CD8-positive, alpha-beta memory T cell (primary cell): ENCODE data around the gene OR2V2. TPM values are rescaled to one million over a fixed set of nuclear protein-coding genes. Genes with fewer than 3 reads are reported as not detected.
"Not testable (repeated sequence)": the region's sequence is repeated elsewhere in the genome, so short reads cannot be mapped to it uniquely, and the experiment has no call there.

ENCODE experiments used
- CTCF ChIA-PET: fragments of 350-600 bp; sonication (Branson Sonifier 250); formaldehyde crosslinking; loops from one replicate; lab custom pipeline; 2021; ENCODE audit warnings: antibody characterized with exemption; lab: Charles Lee
- POLR2A ChIA-PET: fragments of 350-600 bp; sonication (Branson Sonifier 250); formaldehyde crosslinking; loops from one replicate; lab custom pipeline; 2021; ENCODE audit warnings: antibody characterized with exemption; lab: Charles Lee
- DNase-seq, 5 donors: peaks; one replicate each; pipeline versions ENCODE4 v3.0.0 to v3.0.0-alpha.2; 2020 to 2022; ENCODE audit warnings: mixed read lengths in 1 of 5
- H3K27ac ChIP-seq: one replicate; pipeline ENCODE4 v1.7.0; 2013; ENCODE audit warnings: low read depth, mild to moderate bottlenecking, low read length, moderate library complexity
- H3K27me3 ChIP-seq: 2 replicates; pipeline ENCODE4 v1.7.0; 2013; ENCODE audit warnings: low read length, mild to moderate bottlenecking; ENCODE audit not compliant: insufficient read depth, poor library complexity, severe bottlenecking
- H3K36me3 ChIP-seq: 2 replicates; pipeline ENCODE4 v1.7.0; 2013; ENCODE audit warnings: mild to moderate bottlenecking, low read length, moderate library complexity; ENCODE audit not compliant: insufficient read depth
- H3K4me1 ChIP-seq: 2 replicates; pipeline ENCODE4 v1.7.0; 2013; ENCODE audit warnings: mild to moderate bottlenecking, low read length, moderate library complexity; ENCODE audit not compliant: insufficient read depth
- H3K4me3 ChIP-seq: 2 replicates; pipeline ENCODE4 v1.7.0; 2013; ENCODE audit warnings: mild to moderate bottlenecking, low read length
- H3K9me3 ChIP-seq: 2 replicates; pipeline ENCODE4 v1.7.0; 2013; ENCODE audit warnings: mild to moderate bottlenecking, low read length
- H3K27ac Mint-ChIP-seq, 8 donors: one replicate each; pipeline ENCODE4 v1.8.0; 2020 to 2021; ENCODE audit warnings: mixed read lengths in 8 of 8, mild to moderate bottlenecking in 6 of 8, inconsistent platforms in 3 of 8, moderate library complexity in 3 of 8
- H3K27me3 Mint-ChIP-seq, 2 donors: one replicate each; pipeline ENCODE4 v1.8.0; 2020 to 2021; ENCODE audit warnings: mixed read lengths in 2 of 2, mild to moderate bottlenecking in 1 of 2, moderate library complexity in 1 of 2
- H3K36me3 Mint-ChIP-seq, 3 donors: one replicate each; pipeline ENCODE4 v1.8.0; 2020 to 2021; ENCODE audit warnings: mixed read lengths in 3 of 3, inconsistent platforms in 1 of 3, mild to moderate bottlenecking in 1 of 3
- H3K4me1 Mint-ChIP-seq, 3 donors: one replicate each; pipeline ENCODE4 v1.8.0; 2020 to 2021; ENCODE audit warnings: mixed read lengths in 3 of 3, inconsistent platforms in 1 of 3, mild to moderate bottlenecking in 1 of 3
- H3K4me3 Mint-ChIP-seq, 7 donors: one replicate each; pipeline ENCODE4 v1.8.0; 2020 to 2021; ENCODE audit warnings: mixed read lengths in 7 of 7, mild to moderate bottlenecking in 6 of 7, moderate library complexity in 4 of 7, inconsistent platforms in 2 of 7
- H3K9me3 Mint-ChIP-seq, 5 donors: one replicate each; pipeline ENCODE4 v1.8.0; 2020 to 2022; ENCODE audit warnings: mixed read lengths in 5 of 5, mild to moderate bottlenecking in 3 of 5, moderate library complexity in 2 of 5, inconsistent platforms in 1 of 5
- polyA plus RNA-seq: library from polyadenylated mRNA; unstranded; fragments of 300-500 nt; fragmentation: Illumina TruSeq; gene quantifications from one replicate; pipeline ENCODE4 v1.2.3, GENCODE V29; 2021
- total RNA-seq, 2 experiments: library from RNA; stranded (reverse); gene quantifications; one replicate each; pipeline ENCODE4 v1.2.3, GENCODE V29; 2021

The OR2V2 gene
- total and polyA plus RNA-seq, 3 experiments from 2014 or later, result not detected

DNA sequence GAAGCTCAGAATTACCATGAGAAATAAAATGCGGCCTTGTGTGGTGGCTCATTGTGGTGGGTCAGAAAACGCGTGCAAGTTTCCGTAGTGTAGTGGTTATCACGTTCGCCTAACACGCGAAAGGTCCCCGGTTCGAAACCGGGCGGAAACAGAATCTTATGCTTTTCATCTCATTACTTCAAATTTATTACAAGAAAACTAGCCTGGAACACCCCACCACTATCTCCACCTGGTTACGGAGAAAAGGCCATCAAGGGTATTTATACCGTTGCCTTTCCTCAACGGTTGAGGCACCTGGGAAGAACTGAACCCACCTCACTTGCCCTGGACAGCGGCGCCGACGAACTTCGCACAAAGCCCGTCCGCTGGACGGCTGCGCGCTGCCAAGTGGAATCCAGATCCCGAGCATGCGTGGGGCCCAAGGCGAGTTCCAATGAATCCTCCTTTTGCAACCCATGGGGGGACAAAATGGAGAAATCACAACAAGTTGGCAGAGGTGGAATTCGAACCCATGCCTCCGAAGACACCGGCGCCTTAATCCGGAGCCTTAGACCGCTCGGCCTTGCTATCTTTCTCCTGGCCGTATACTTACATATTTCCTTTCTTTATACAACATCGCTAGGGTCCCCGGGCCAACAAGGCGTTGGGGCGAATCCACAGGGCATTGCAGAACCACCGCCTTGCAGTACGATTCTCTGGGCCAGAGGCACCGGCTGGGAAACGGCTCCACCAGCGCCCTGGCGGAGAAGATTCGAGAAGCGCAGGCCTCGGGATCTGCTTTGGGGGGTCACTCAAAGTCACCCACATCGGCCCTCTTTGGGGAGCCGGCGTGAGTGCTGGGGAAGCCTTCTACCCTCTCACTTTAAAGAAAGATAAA, 16.9 kb downstream of the OR2V2 start:
- H3K27ac ChIP-seq, result no peak overlapping the region
- H3K4me3 Mint-ChIP-seq, result peak overlapping the region in 4 of 7 donors; percentile 38 to 79 (median 54)
- peaks cover 14 to 49% (median 38%) of the 10 kb centered on the region in 3 donors for H3K4me1 Mint-ChIP-seq
- CTCF ChIA-PET, result no interaction called here
- peaks cover 47 to 57% of the 10 kb centered on the region in 2 donors for H3K27me3 Mint-ChIP-seq
- H3K9me3 ChIP-seq, result no peaks in the 10 kb centered on the region
- H3K27ac Mint-ChIP-seq, result peak overlapping the region in 6 of 8 donors; percentile 14 to 98 (median 92)
- H3K36me3 ChIP-seq, result no peaks in the 10 kb centered on the region
- H3K27me3 ChIP-seq, result no peaks in the 10 kb centered on the region
- H3K4me1 ChIP-seq, result peaks cover 23% of the 10 kb centered on the region
- H3K9me3 Mint-ChIP-seq, result peaks cover 0 to 2% (median 0%) of the 10 kb centered on the region in 5 donors
- POLR2A ChIA-PET, result interaction anchor here (0.6 kb wide), 1 partner anchor 86 kb away, joined by 3 read pairs; no protein-coding TSS in a partner anchor
- H3K4me3 ChIP-seq, result no peak overlapping the region
- no peaks in the 10 kb centered on the region for H3K36me3 Mint-ChIP-seq
- no peak for DNase-seq

DNA sequence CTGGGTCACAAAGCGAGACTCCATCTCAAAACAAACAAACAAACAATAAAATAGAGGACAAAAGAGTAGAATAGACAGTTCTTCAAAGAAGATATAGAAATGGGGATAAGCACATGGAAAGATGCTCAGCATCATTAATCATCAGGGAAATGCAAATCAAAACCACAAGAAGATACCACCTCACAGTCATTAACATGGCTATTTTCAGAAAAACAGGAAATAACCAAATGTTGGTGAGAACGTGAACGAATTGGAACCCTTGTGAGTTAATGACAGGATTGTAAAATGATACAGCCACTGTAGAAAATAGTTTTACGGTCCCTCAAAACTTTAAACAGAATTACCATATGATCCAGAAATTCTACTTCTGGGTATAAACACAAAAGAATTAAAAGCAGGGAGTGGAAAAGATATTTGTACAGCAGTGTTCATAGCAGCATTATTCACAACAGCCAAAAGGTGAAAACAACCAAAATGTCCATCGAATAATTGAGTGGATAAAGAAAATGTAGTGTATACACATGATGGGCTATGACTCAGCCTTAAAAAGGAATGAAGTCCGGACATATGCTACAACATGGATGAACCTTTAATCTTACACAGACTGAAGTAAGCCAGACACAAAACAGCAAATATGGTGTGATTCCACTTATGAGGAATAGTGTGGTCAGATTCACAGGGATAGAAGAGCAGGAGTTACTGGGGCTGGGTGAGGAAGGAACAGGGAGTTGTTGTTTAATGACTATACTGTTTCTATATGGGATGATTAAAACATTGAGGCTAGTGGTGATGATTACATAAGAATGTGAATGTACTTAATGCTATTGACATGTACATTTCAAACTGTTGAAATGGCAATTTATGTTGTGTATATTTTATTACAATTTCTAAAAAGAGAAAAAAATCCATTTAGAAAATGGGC, 19.7 kb downstream of the OR2V2 start:
- Mint-ChIP-seq H3K4me3 (peak overlapping the region in 1 of 7 donors; percentile 9), H3K9me3 (peaks cover 0 to 5% (median 0%) of the 10 kb centered on the region in 5 donors), H3K4me1 (peaks cover 12 to 47% (median 41%) of the 10 kb centered on the region in 3 donors), H3K27me3 (peaks cover 66 to 79% of the 10 kb centered on the region in 2 donors), H3K36me3 (no peaks in the 10 kb centered on the region), H3K27ac (peak overlapping the region in 4 of 8 donors; percentile 2 to 90 (median 21))
- Histone ChIP-seq H3K9me3 (no peaks in the 10 kb centered on the region), H3K36me3 (no peaks in the 10 kb centered on the region), H3K27ac (no peak overlapping the region), H3K27me3 (peaks cover 7% of the 10 kb centered on the region), H3K4me3 (no peak overlapping the region), H3K4me1 (peaks cover 13% of the 10 kb centered on the region)
- no peak for DNase-seq
- ChIA-PET CTCF (interaction anchor here (1.3 to 1.5 kb wide), 3 partner anchors 18 to 38 kb away, joined by 3 to 4 read pairs (median 3); partner anchors contain the start of gene TRIM7), POLR2A (no interaction called here)

DNA sequence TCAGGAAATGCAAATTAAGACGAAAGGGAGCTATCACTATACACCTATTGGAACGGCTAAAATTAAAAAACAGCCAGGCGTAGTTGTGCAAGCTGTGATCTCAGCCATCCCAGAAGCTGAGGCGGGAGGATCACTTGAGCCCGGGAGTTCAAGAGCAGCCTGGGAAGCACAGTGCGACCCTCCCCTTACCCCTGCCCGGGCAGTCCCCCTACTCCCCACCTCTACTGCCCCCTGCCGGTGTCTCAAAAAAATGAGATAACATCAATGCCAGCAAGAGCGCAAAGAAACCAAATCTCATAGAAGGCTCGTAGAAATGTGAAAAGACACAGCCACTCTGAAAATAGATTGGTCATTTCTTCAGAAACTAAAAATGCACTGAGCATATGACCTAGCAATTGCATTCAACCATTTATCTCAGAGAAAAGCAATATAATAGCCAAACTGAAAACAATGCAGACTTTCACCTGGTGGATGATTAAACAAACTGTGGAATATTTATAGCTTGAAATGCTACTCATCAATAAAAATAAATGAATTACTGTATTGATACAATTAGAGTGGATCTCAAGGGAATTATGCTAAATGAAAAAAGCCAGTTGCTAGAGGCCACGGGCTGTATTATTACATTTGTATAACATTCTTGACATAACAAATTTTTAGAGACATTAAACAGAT, 20.6 kb downstream of the OR2V2 start:
- Mint-ChIP-seq H3K27me3 (peaks cover 68 to 88% of the 10 kb centered on the region in 2 donors), H3K36me3 (no peaks in the 10 kb centered on the region), H3K4me3 (peak overlapping the region in 1 of 7 donors; percentile 35), H3K9me3 (peaks cover 0 to 5% (median 0%) of the 10 kb centered on the region in 5 donors), H3K27ac (peak overlapping the region in 3 of 8 donors; percentile 19 to 90 (median 45)), H3K4me1 (peaks cover 12 to 53% (median 46%) of the 10 kb centered on the region in 3 donors)
- Histone ChIP-seq H3K4me1 (peaks cover 17% of the 10 kb centered on the region), H3K4me3 (no peak overlapping the region), H3K27me3 (peaks cover 9% of the 10 kb centered on the region), H3K9me3 (no peaks in the 10 kb centered on the region), H3K36me3 (no peaks in the 10 kb centered on the region), H3K27ac (no peak overlapping the region)
- no peak for DNase-seq
- POLR2A ChIA-PET, result interaction anchor here (1.0 kb wide), 1 partner anchor 21 kb away, joined by 4 read pairs; no protein-coding TSS in a partner anchor
- CTCF ChIA-PET, result interaction anchor here (0.8 to 1.8 kb wide), 5 partner anchors 8 to 93 kb away, joined by 3 to 8 read pairs (median 3); partner anchors contain the start of genes TRIM52 and TRIM7

DNA sequence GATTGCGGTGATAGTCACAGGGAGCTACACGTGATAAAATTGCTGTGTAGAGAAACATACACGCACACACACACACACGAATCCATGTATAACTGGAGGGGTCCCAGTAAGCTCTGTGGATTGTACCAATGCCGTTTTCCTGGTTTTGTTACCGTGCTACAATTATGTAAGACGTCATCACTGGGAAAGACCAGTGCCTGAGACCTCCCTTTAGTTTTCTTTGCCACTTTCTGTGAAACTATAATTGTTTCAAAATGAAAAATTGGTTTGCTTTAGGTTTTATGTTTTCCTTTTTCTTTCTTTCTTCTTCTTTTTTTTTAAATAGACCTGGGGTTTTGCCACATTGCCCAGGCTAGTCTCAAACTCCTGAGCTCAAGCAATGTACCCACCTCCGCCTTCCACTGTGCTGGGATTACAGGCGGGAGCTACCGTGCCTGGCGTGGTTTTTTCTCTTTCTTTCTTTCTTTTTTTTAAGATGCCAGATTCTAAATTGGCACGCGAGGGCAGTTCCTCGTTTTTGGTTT, 21.3 kb downstream of the OR2V2 start:
- POLR2A ChIA-PET, result interaction anchor here (1.0 kb wide), 1 partner anchor 20 kb away, joined by 4 read pairs; no protein-coding TSS in a partner anchor
- peaks cover 14% of the 10 kb centered on the region for H3K27me3 ChIP-seq
- peaks cover 19 to 55% (median 50%) of the 10 kb centered on the region in 3 donors for H3K4me1 Mint-ChIP-seq

DNA sequence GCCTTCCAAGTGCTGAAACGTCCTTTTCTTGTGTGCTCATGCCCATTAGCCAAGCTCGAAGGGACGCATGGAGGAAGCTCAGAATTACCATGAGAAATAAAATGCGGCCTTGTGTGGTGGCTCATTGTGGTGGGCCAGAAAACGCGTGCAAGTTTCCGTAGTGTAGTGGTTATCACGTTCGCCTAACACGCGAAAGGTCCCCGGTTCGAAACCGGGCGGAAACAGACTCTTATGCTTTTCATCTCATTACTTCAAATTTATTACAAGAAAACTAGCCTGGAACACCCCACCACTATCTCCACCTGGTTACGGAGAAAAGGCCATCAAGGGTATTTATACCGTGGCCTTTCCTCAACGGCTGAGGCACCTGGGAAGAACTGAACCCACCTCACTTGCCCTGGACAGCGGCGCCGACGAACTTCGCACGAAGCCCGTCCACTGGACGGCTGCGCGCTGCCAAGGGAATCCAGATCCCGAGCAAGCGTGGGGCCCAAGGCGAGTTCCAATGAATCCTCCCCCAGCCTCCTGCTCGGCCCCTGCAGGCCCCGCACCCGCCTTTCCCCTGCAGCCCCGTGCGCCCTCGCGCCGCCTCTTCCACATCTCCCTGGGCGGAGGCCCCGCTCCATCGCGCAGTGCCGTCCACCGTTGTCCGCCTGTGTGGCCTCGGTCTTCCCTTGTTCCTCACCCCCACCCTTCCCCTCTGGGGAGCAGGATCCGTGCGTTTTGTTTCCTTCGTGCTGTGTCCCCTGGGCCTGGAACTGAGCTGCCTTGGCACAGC, 22.3 kb downstream of the OR2V2 start:
- H3K4me3 ChIP-seq, H3K9me3 ChIP-seq, H3K9me3 Mint-ChIP-seq, H3K36me3 ChIP-seq, POLR2A ChIA-PET, H3K36me3 Mint-ChIP-seq, H3K27ac ChIP-seq: not testable (repeated sequence)
- H3K27ac Mint-ChIP-seq, result peak overlapping the region in 5 of 8 donors; percentile 16 to 90 (median 65)
- peak; percentile 32 to 79 (median 61) for DNase-seq
- Histone ChIP-seq H3K4me1 (peaks cover 22% of the 10 kb centered on the region), H3K27me3 (peaks cover 19% of the 10 kb centered on the region)
- H3K27me3 Mint-ChIP-seq, result peaks cover 71 to 89% of the 10 kb centered on the region in 2 donors
- CTCF ChIA-PET, result interaction anchor here (1.5 to 2.6 kb wide), 3 partner anchors 15 to 91 kb away, joined by 3 to 8 read pairs (median 8); partner anchors contain the start of gene TRIM52
- peak overlapping the region in 5 of 7 donors; percentile 33 to 74 (median 55) for H3K4me3 Mint-ChIP-seq
- H3K4me1 Mint-ChIP-seq, result peaks cover 20 to 53% (median 48%) of the 10 kb centered on the region in 3 donors

More for the DNA sequence above, 21.3 kb downstream of the OR2V2 start:
- Mint-ChIP-seq H3K4me3 (peak overlapping the region in 2 of 7 donors; percentile 2 to 35), H3K36me3 (no peaks in the 10 kb centered on the region), H3K27ac (peak overlapping the region in 4 of 8 donors; percentile 19 to 90 (median 44)), H3K27me3 (peaks cover 73 to 91% of the 10 kb centered on the region in 2 donors), H3K9me3 (peaks cover 0 to 7% (median 0%) of the 10 kb centered on the region in 5 donors)
- H3K36me3 ChIP-seq, result no peaks in the 10 kb centered on the region
- H3K27ac ChIP-seq, result no peak overlapping the region
- no peak overlapping the region for H3K4me3 ChIP-seq
- peaks cover 22% of the 10 kb centered on the region for H3K4me1 ChIP-seq
- CTCF ChIA-PET, result interaction anchor here (0.8 to 1.8 kb wide), 5 partner anchors 9 to 92 kb away, joined by 3 to 8 read pairs (median 3); partner anchors contain the start of genes TRIM52 and TRIM7
- no peak for DNase-seq
- H3K9me3 ChIP-seq, result no peaks in the 10 kb centered on the region

DNA sequence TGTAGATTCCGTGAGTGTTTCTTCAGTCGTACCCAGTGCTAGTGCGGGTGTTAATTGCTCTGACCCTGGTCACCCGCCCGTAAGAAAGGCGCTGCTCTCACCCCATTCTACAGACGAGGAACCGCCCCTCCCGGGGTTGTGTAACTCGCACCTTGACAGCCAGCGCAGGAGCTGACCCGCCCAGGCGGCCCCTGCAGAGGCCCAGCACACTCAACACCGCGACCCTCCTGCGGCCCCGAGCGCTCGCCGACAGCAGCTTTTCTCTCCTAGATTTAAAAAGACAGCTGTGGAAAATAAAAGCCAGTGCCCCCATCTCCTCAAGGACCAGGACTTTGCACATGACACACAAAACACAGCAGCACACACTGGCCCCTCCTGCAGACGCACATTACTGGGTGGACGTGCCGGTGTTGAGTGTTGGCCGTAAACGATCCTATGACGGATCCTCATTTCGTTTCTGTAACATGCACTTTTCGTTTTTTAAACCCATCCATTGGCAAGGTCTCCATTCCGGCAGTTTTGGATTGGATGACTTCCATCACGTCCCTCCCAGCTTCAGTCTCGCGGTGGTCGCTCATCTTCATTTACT, 22.9 kb downstream of the OR2V2 start:
- H3K9me3 ChIP-seq, result no peaks in the 10 kb centered on the region
- Mint-ChIP-seq H3K4me3 (peak overlapping the region in 6 of 7 donors; percentile 41 to 74 (median 60)), H3K4me1 (peaks cover 20 to 51% (median 45%) of the 10 kb centered on the region in 3 donors), H3K27me3 (peaks cover 71 to 86% of the 10 kb centered on the region in 2 donors), H3K27ac (peak overlapping the region in 5 of 8 donors; percentile 11 to 90 (median 75)), H3K36me3 (no peaks in the 10 kb centered on the region), H3K9me3 (peaks cover 0 to 8% (median 0%) of the 10 kb centered on the region in 5 donors)
- peaks cover 19% of the 10 kb centered on the region for H3K27me3 ChIP-seq
- H3K36me3 ChIP-seq, result no peaks in the 10 kb centered on the region
- CTCF ChIA-PET, result interaction anchor here (1.5 to 2.6 kb wide), 2 partner anchors 14 to 22 kb away, joined by 3 to 8 read pairs; no protein-coding TSS in a partner anchor
- H3K27ac ChIP-seq, result no peak overlapping the region
- peaks cover 22% of the 10 kb centered on the region for H3K4me1 ChIP-seq
- DNase-seq, result no peak
- H3K4me3 ChIP-seq, result no peak overlapping the region
- POLR2A ChIA-PET, result no interaction called here
